GM19438 (cell line): ENCODE data around the gene NME5.
"Not testable (repeated sequence)": the region's sequence is repeated elsewhere in the genome, so short reads cannot be mapped to it uniquely, and the experiment has no call there.

Experiments used
- ATAC-seq: cut with Tn5 transposase; IDR thresholded peaks from one replicate; pipeline ENCODE4 v1.9.1; 2021; ENCODE audit warnings: low read depth; ENCODE audit not compliant: unreplicated experiment

NME5 gene

GRCh38 chr5:138138949-138139780, at the start of gene NME5:
NME5 (minus strand) TSS chr5:138139428; CDS start chr5:138138780, 648 bp downstream.
- no peak for ATAC-seq

GRCh38 chr5:138188626-138189025, 49.4 kb upstream of the NME5 start:
- no peak for ATAC-seq

- no peak for ATAC-seq
These were observed 46.8 kb upstream of the NME5 start for GRCh38 chr5:138186002-138186447.

DNA sequence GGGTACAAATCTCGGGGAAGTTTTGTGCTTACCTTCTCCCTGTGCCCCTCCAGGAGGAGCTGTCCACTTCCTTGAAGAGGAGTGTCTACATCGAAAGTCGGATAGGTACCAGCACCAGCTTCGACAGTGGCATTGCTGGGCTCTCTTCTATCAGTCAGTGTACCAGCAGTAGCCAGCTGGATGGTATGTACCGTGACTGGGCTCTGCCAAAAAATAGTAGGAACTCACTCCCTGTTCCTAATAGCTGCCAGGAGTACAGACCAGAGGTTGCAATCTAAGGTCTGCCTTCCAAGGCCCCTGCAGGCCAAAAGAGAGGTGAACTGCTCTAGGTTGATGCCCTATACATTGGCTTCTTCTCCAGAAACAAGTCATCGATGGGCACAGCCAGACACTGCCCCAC, 43.6 kb upstream of the NME5 start:
- no peak for ATAC-seq

DNA sequence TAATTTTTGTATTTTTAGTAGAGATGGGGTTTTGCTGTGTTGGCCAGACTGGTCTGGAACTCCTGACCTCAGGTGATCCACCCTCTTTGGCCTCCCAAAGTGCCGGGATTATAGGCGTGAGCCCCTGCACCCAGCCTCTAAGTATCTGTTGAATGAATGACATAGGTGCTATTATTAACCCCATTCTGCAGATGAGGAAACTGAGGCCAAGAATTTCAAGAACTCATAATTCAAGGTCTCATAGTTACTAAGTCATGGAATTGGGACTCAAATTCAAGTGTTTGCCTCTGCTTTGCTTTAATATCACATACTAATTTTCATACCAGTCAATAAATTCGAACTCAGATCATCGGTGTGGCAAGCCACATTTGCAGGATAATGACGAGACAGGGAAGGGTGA, 41.6 kb upstream of the NME5 start:
- ATAC-seq = no peak

- no peak for ATAC-seq
These were observed 41.1 kb upstream of the NME5 start for GRCh38 chr5:138180183-138180782.

GRCh38 chr5:138179277-138179857, 40.1 kb upstream of the NME5 start:
- ATAC-seq = no peak

DNA sequence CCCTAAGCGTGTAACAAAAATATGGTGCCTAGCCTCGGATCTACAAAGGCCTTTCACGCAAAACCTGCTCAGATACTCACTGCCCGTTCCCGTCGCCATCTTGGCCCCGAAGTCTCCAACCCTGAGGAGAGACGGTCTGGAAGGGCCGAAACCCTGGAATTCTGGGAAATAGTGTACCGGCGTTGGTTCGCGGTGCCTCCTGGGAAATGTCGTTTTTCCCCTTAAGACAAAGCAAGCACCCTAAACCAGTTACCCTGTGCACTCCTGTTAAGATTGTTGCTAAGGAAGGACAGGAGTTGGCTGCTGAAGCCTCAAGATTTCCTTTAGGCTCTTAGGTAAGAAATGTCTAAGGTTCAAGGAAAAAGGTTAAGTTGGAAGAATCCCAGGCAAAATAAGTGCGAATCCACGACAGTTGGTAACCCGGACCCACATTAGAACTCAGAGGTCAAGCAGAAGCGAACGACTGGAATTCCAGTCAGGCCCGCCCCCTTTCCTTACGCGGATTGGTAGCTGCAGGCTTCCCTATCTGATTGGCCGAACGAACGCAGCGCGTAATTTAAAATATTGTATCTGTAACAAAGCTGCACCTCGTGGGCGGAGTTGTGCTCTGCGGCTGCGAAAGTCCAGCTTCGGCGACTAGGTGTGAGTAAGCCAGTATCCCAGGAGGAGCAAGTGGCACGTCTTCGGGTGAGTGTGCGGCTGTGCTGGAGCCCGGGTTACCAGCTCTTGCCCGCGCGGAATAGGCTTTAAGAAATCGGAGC, 39.5 kb upstream of the NME5 start, which contains the start of the genes BRD8 and KIF20A:
Gene BRD8, minus strand, starts transcription at position 115 of the 761 bp plus-strand sequence. Its CDS starts 16 bp downstream, at position 99.
Gene KIF20A, plus strand, starts transcription at position 597 of the 761 bp plus-strand sequence. CDS start 569 bp downstream, outside the sequence.
- ATAC-seq = peak; percentile 85

DNA sequence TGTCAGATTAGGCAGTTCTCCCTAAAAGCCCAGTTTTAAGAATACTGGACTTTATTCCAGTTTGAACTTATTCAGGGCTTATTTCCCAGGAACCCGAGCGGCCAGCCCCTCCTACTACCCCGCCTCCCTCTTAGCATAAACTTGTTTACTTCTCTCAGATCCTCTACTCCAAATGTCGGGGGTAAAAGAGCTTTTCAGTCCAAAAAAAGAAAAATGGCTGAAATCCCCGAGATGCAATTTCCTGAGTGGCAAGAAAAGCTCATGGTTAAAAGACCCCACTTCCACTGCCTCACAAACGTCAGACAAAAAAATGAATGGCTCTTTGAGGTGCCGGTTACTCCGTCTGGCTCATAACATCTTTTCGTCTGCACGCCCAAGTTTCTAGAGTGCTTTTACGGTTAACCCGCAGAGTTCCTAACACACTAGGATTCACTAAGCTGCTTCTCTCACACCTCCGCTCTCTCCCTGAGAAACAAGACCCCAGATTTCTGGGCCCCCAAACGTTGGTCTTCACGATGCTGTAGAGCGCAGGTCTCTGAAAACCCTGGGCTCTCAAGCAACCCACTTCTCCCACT, 38.8 kb upstream of the NME5 start:
- ATAC-seq = no peak

- ATAC-seq = no peak
These were observed 31.1 kb upstream of the NME5 start for GRCh38 chr5:138170299-138170698.

DNA sequence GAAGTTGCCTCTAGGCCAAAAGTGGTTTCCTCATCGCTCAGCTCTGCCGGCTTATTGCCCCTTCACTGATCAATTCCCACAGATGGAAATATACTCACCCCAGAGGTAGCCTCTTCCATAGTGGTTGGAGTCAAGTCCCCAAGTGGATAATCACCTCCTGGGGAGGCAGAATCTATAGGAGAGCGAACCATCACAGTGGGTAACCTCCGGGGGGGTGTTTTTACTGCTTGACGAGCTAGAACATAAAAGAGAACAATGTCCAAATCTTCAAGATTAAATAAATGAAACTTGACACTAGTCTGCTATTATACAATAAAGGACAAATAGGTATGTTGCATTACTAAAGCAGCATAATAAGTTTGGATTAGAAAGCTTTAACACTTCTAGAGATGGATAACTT, 29.9 kb upstream of the NME5 start:
- no peak for ATAC-seq

GRCh38 chr5:138163721-138164120, 24.5 kb upstream of the NME5 start:
- no peak for ATAC-seq

GRCh38 chr5:138160706-138161105, 21.5 kb upstream of the NME5 start:
- ATAC-seq = no peak

DNA sequence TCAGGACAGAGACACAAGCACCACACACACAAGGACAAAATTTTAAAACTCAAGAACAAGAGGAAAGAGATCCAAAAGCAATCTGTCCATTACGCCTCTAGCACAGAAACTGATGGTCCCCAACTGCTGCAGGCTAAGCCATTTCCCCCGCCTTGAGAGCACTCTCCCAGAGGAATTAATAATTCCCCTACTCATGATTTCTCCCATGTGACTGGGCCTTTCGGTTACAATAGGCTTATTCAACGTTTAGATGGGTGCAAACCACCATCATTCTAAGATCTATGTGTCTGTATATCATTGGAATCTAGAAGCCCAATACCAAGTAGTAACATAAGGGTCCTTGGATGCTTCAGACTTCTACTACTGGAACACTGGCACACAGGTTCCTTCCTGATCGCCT, 20.4 kb upstream of the NME5 start:
- no peak for ATAC-seq

DNA sequence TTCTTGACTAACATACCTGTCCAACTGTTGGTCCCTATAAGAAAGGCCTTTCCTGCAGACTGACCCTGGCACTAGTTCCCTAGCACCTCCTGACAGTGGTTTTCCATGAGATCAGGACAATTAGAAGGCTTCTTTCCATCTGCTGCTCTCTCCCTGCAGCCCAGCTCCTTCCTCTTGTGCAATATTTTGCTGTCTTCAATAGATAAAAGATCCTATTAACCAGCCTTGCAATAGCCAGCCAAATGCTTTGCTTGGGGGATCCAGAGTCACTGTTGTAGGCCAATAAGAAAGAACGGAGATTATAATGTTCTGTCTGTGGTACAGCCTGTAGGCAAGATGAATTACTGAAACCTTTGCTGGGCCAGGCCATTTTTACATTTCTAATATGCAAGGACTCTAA, 18.4 kb upstream of the NME5 start:
- no peak for ATAC-seq

- ATAC-seq = not testable (repeated sequence)
These were observed 16.7 kb upstream of the NME5 start for GRCh38 chr5:138155977-138156376.

DNA sequence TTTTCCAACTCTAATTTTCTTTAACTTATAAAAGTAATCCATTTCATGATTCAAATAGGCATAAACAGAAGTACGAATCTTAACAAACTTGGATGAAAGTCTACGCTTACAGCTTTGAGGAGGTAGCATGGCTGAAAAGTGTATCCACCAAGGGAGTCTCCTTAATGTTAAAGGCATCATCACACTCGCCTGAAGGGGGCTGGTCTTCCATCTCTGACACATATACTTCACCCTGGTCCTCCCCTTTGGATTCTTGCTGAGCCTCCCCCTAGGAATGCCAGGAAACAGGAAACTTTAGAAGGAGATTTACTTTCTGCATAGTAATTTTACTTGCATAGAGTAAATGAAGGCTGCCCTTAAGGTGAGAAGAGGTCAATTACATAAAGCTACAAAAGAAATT, 10.3 kb upstream of the NME5 start:
- no peak for ATAC-seq

GRCh38 chr5:138148811-138149210, 9.6 kb upstream of the NME5 start:
- ATAC-seq = no peak

GRCh38 chr5:138143578-138143977, 4.3 kb upstream of the NME5 start:
- ATAC-seq = not testable (repeated sequence)

GRCh38 chr5:138141734-138142133, 2.5 kb upstream of the NME5 start:
- ATAC-seq = no peak
